HepG2 (cell line): ENCODE data around the gene MAGIX. TPM values are rescaled to one million over a fixed set of nuclear protein-coding genes. Genes with fewer than 3 reads are reported as not detected.
A peak's percentile ranks its signal among the peaks of the same experiment; 100 is the strongest.

ENCODE experiments used
- ASH2L ChIP-seq: fragments of 300-600, 200-600 bp; sonication (generic); IDR thresholded peaks from 2 replicates; pipeline ENCODE4 v1.7.0; 2017; ENCODE audit warnings: low read depth, mild to moderate bottlenecking, moderate library complexity, mixed read lengths, low read length; ENCODE audit not compliant: insufficient read length
- BCL6 ChIP-seq: IDR thresholded peaks from 2 replicates; pipeline ENCODE4 v1.6.1; 2016; ENCODE audit warnings: missing genetic modification reagents, missing compliant biosample characterization
- DR1 ChIP-seq: sonication (generic); formaldehyde crosslinking; IDR thresholded peaks from 2 replicates; pipeline ENCODE4 v1.8.0; 2021; ENCODE audit warnings: mild to moderate bottlenecking, missing genetic modification reagents, inconsistent platforms
- HHEX ChIP-seq: IDR thresholded peaks from 2 replicates; pipeline ENCODE4 v1.6.1; 2016; ENCODE audit warnings: control low read depth
- HMG20B ChIP-seq: conservative IDR thresholded peaks from 2 replicates; pipeline ENCODE4 v1.6.1; 2016; ENCODE audit warnings: missing genetic modification reagents, missing compliant biosample characterization
- JUN ChIP-seq: sonication (generic); formaldehyde crosslinking; IDR thresholded peaks from 2 replicates; pipeline ENCODE4 v1.4.0; 2020; ENCODE audit warnings: mild to moderate bottlenecking, missing genetic modification reagents
- KDM2A ChIP-seq: sonication (generic); formaldehyde crosslinking; IDR thresholded peaks from 2 replicates; pipeline ENCODE4 v1.4.0; 2020; ENCODE audit warnings: low read depth, missing genetic modification reagents, borderline replicate concordance
- MBNL3 ChIP-seq: fragments of 250-450 bp; sonication (Bioruptor Pico); conservative IDR thresholded peaks from 2 replicates; pipeline ENCODE4 v1.8.0; 2022; ENCODE audit warnings: mild to moderate bottlenecking, inconsistent platforms
- MED8 ChIP-seq: sonication (generic); formaldehyde crosslinking; IDR thresholded peaks from 2 replicates; pipeline ENCODE4 v1.8.1; 2023; ENCODE audit warnings: mild to moderate bottlenecking, missing genetic modification reagents; ENCODE audit not compliant: insufficient replicate concordance
- PHF5A ChIP-seq: IDR thresholded peaks from one replicate; pipeline ENCODE4 v1.6.1; 2018; ENCODE audit warnings: low read depth, missing genetic modification reagents; ENCODE audit not compliant: unreplicated experiment
- PITX1 ChIP-seq: sonication (generic); formaldehyde crosslinking; IDR thresholded peaks from 2 replicates; pipeline ENCODE4 v1.5.1; 2020; ENCODE audit warnings: mild to moderate bottlenecking, missing genetic modification reagents
- RBM22 ChIP-seq: fragments of 200-400 bp; formaldehyde crosslinking; optimal IDR thresholded peaks from 2 replicates; pipeline ENCODE3; 2017; ENCODE audit warnings: mild to moderate bottlenecking, low read length, moderate library complexity
- RFXAP ChIP-seq: sonication (generic); formaldehyde crosslinking; IDR thresholded peaks from 2 replicates; pipeline ENCODE4 v1.4.0; 2020; ENCODE audit warnings: missing genetic modification reagents, borderline replicate concordance
- ZFP36L2 ChIP-seq: sonication (generic); formaldehyde crosslinking; IDR thresholded peaks from 2 replicates; pipeline ENCODE4 v1.4.0; 2020; ENCODE audit warnings: missing genetic modification reagents
- ZNF121 ChIP-seq: sonication (generic); formaldehyde crosslinking; IDR thresholded peaks from 2 replicates; pipeline ENCODE4 v1.5.0; 2020; ENCODE audit warnings: mild to moderate bottlenecking, missing genetic modification reagents
- ZNF761 ChIP-seq: sonication (generic); formaldehyde crosslinking; conservative IDR thresholded peaks from 2 replicates; pipeline ENCODE4 v1.4.0; 2020; ENCODE audit warnings: mild to moderate bottlenecking, missing genetic modification reagents
- ZSCAN31 ChIP-seq: sonication (generic); formaldehyde crosslinking; IDR thresholded peaks from 2 replicates; pipeline ENCODE4 v1.5.0; 2020; ENCODE audit warnings: low read depth, mild to moderate bottlenecking, missing genetic modification reagents
- polyA plus RNA-seq, 8 experiments: library from polyadenylated mRNA; depleted of rRNA in 3 of 8; stranded (reverse) in 7 of 8; unstranded in 1 of 8; fragments of >200 nt; fragmentation: Illumina TruSeq in 4 of 8; extraction: Trizol in 4 of 8; gene quantifications; 2 replicates each; pipeline versions ENCODE4 v1.2.1 to v1.2.3, GENCODE V29; 2011 to 2016; ENCODE audit warnings: low read depth in 4 of 8, missing spikeins in 1 of 8, mixed read lengths in 1 of 8; ENCODE audit not compliant: insufficient read depth in 1 of 8
- total RNA-seq, 5 experiments: library from RNA; depleted of rRNA; stranded (reverse); fragments of >200 nt; fragmentation: Illumina TruSeq; extraction: Trizol; gene quantifications; 2 replicates each; pipeline ENCODE4 v1.2.3, GENCODE V29; 2016; ENCODE audit warnings: low read depth in 1 of 5
- TF ChIP-seq, protein P1 (sequence below): sonication (generic); formaldehyde crosslinking; IDR thresholded peaks from 2 replicates; pipeline ENCODE4 v1.9.0; 2021; ENCODE audit warnings: missing genetic modification reagents, borderline replicate concordance
- TF ChIP-seq, protein P2 (sequence below): sonication (generic); formaldehyde crosslinking; IDR thresholded peaks from 2 replicates; pipeline ENCODE4 v1.5.0; 2020; ENCODE audit warnings: mild to moderate bottlenecking, missing genetic modification reagents
- TF ChIP-seq, protein P3 (sequence below): sonication (generic); formaldehyde crosslinking; IDR thresholded peaks from 2 replicates; pipeline ENCODE4 v1.4.0; 2020; ENCODE audit warnings: missing genetic modification reagents, borderline replicate concordance

The MAGIX gene
- total and polyA plus RNA-seq, 2 of the 13 experiments (the other 11 are each of a cell fraction or from before 2014, with no cell fraction given), result 0.63 to 1.2 TPM

DNA sequence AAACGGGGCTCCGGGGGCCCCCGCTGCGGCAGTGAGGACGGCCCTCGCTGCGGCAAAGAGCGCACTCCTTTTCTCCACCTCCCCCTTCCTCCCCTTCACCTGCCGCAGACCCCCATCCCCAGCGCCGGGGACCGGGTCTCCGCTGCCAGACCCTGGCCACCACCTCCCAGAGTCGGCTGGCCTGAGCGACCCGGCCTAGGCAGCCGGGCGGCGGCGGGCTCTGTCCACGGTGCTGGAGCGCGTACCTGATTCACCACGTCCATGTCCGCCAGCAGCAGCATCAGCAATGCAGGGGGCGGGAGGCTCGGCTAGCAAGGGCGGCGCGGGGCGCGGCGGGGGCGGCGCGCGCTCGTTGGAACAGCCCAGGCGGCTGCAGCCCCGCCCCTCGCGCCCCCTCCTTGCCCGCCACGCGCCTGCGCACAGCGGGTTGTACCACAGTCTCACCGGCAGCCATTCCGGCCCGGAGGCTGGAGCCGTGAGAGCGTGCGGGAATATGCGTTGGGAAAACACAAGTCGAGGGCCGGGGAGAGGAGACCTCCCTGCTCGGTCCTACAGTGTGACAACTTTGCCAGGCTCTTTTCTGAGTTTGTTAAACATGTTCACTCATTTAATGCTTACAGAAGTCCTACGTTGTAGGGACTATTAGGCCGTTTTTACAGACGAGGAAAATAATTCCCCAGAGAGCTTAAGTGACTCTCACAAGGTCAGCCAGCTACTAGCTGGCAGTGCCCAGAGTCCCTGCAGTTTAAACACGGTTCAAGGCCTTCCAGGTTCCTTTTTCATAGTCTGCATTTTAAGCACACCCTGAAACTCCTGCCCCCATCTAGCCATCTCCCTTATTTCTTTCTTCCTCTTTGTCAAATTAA lies 37.6 kb downstream of the MAGIX start, which contains the start of gene SYP (continued):
- TF ChIP-seq, protein P1, sequence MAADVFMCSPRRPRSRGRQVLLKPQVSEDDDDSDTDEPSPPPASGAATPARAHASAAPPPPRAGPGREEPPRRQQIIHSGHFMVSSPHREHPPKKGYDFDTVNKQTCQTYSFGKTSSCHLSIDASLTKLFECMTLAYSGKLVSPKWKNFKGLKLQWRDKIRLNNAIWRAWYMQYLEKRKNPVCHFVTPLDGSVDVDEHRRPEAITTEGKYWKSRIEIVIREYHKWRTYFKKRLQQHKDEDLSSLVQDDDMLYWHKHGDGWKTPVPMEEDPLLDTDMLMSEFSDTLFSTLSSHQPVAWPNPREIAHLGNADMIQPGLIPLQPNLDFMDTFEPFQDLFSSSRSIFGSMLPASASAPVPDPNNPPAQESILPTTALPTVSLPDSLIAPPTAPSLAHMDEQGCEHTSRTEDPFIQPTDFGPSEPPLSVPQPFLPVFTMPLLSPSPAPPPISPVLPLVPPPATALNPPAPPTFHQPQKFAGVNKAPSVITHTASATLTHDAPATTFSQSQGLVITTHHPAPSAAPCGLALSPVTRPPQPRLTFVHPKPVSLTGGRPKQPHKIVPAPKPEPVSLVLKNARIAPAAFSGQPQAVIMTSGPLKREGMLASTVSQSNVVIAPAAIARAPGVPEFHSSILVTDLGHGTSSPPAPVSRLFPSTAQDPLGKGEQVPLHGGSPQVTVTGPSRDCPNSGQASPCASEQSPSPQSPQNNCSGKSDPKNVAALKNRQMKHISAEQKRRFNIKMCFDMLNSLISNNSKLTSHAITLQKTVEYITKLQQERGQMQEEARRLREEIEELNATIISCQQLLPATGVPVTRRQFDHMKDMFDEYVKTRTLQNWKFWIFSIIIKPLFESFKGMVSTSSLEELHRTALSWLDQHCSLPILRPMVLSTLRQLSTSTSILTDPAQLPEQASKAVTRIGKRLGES, result peak; percentile 74; the same call in 1 of the 2 replicates
- peak; percentile 46; the same call in 1 of the 2 replicates for TF ChIP-seq DR1 (CRISPR knock-in tag)
- TF ChIP-seq HHEX (CRISPR knock-in tag), result no peak
- peak; percentile 73 for TF ChIP-seq ZNF761
- no peak for TF ChIP-seq HMG20B
- TF ChIP-seq PITX1 (CRISPR knock-in tag), result no peak
- TF ChIP-seq KDM2A (CRISPR knock-in tag), result peak; percentile 87
- no peak for TF ChIP-seq MBNL3 (CRISPR knock-in tag)
- no peak for TF ChIP-seq ZFP36L2
- TF ChIP-seq MED8 (CRISPR knock-in tag), result no peak
- no peak for TF ChIP-seq PHF5A (CRISPR knock-in tag)
- no peak for TF ChIP-seq BCL6
- TF ChIP-seq, protein P2, sequence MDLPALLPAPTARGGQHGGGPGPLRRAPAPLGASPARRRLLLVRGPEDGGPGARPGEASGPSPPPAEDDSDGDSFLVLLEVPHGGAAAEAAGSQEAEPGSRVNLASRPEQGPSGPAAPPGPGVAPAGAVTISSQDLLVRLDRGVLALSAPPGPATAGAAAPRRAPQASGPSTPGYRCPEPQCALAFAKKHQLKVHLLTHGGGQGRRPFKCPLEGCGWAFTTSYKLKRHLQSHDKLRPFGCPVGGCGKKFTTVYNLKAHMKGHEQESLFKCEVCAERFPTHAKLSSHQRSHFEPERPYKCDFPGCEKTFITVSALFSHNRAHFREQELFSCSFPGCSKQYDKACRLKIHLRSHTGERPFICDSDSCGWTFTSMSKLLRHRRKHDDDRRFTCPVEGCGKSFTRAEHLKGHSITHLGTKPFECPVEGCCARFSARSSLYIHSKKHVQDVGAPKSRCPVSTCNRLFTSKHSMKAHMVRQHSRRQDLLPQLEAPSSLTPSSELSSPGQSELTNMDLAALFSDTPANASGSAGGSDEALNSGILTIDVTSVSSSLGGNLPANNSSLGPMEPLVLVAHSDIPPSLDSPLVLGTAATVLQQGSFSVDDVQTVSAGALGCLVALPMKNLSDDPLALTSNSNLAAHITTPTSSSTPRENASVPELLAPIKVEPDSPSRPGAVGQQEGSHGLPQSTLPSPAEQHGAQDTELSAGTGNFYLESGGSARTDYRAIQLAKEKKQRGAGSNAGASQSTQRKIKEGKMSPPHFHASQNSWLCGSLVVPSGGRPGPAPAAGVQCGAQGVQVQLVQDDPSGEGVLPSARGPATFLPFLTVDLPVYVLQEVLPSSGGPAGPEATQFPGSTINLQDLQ (CRISPR knock-in tag), result no peak
- peak; percentile 38; the same call in 1 of the 2 replicates for TF ChIP-seq ZNF121
- no peak for TF ChIP-seq JUN (CRISPR knock-in tag)
- no peak for TF ChIP-seq ASH2L
- TF ChIP-seq, protein P3, sequence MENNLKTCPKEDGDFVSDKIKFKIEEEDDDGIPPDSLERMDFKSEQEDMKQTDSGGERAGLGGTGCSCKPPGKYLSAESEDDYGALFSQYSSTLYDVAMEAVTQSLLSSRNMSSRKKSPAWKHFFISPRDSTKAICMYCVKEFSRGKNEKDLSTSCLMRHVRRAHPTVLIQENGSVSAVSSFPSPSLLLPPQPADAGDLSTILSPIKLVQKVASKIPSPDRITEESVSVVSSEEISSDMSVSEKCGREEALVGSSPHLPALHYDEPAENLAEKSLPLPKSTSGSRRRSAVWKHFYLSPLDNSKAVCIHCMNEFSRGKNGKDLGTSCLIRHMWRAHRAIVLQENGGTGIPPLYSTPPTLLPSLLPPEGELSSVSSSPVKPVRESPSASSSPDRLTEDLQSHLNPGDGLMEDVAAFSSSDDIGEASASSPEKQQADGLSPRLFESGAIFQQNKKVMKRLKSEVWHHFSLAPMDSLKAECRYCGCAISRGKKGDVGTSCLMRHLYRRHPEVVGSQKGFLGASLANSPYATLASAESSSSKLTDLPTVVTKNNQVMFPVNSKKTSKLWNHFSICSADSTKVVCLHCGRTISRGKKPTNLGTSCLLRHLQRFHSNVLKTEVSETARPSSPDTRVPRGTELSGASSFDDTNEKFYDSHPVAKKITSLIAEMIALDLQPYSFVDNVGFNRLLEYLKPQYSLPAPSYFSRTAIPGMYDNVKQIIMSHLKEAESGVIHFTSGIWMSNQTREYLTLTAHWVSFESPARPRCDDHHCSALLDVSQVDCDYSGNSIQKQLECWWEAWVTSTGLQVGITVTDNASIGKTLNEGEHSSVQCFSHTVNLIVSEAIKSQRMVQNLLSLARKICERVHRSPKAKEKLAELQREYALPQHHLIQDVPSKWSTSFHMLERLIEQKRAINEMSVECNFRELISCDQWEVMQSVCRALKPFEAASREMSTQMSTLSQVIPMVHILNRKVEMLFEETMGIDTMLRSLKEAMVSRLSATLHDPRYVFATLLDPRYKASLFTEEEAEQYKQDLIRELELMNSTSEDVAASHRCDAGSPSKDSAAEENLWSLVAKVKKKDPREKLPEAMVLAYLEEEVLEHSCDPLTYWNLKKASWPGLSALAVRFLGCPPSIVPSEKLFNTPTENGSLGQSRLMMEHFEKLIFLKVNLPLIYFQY (CRISPR knock-in tag), result peak; percentile 71; the same call in 1 of the 2 replicates
- TF ChIP-seq ZSCAN31 (CRISPR knock-in tag), result peak; percentile 71; the same call in 1 of the 2 replicates
- TF ChIP-seq RFXAP (CRISPR knock-in tag), result peak; percentile 79; the same call in 1 of the 2 replicates
- no peak for TF ChIP-seq RBM22
